ENCODE data around the gene CHD6. TPM values are rescaled to one million over a fixed set of nuclear protein-coding genes. Genes with fewer than 3 reads are reported as not detected.

Gene CHD6
- total RNA-seq, 1 experiment from 2014 or later = 51.1 TPM

- H3K4me3 ChIP-seq = no peak overlapping the region
- peaks cover 88% of the 10 kb centered on the region for H3K79me2 ChIP-seq (ENCODE audit: low read depth)
- no peak overlapping the region for H3K27ac ChIP-seq
- no peaks in the 10 kb centered on the region for H3K9me2 ChIP-seq (ENCODE audit: insufficient read depth)
- H3K4me2 ChIP-seq = no peak overlapping the region
- DNase-seq = no peak
- no peak overlapping the region for H2AFZ ChIP-seq
- H3K27me3 ChIP-seq (ENCODE audit: insufficient read depth, low read depth) = no peaks in the 10 kb centered on the region
- ChIA-PET CTCF (no interaction called here), POLR2A (ENCODE audit: unreplicated experiment) (no interaction called here)
- peaks cover 41% of the 10 kb centered on the region for H4K20me1 ChIP-seq (ENCODE audit: insufficient read depth)
- no peaks in the 10 kb centered on the region for H3K4me1 ChIP-seq (replicated peaks; ENCODE audit: insufficient read depth)
- intact Hi-C loops (cut with micrococcal nuclease; ENCODE audit: unreplicated experiment) = no loop called here
- no peaks in the 10 kb centered on the region for H3K36me3 ChIP-seq (ENCODE audit: low read depth)
- no TSS peak for BruUV-seq (replicated peaks)
- no peaks in the 10 kb centered on the region for H3F3A ChIP-seq (ENCODE audit: insufficient read depth, low read depth)
- no peak for TF ChIP-seq EZH2 (IDR thresholded peaks at IDR 0.05; ENCODE audit: low read depth)
- no peaks in the 10 kb centered on the region for H3K9me3 ChIP-seq (ENCODE audit: insufficient read depth, low read depth)
Measured at GRCh38 chr20:41577129-41578009, 40.8 kb downstream of the CHD6 start.

DNA sequence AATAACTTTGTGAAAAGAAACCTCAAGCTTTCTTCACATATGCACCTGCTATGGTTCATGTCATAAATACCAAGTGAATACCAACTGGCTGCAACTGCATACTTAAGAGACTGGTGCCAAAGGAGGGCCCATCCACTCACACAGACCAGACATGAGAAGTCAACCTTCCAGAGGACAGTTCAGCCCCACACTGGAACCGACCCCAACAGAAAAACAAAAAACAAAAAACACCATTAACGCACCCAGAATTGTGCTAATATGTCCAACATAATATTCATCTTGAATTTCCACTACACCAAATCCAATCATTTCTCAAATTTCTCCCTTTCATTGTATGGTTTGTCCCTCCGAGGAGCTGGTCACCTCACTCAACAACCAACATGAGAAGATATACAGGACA lies 42.8 kb downstream of the CHD6 start:
- Histone ChIP-seq H3K4me1 (replicated peaks; ENCODE audit: insufficient read depth) (no peaks in the 10 kb centered on the region), H4K20me1 (ENCODE audit: insufficient read depth) (peaks cover 38% of the 10 kb centered on the region), H3K36me3 (ENCODE audit: low read depth) (no peaks in the 10 kb centered on the region), H3K9me3 (ENCODE audit: insufficient read depth, low read depth) (no peaks in the 10 kb centered on the region), H3K79me2 (ENCODE audit: low read depth) (peaks cover 91% of the 10 kb centered on the region), H2AFZ (no peak overlapping the region), H3F3A (ENCODE audit: insufficient read depth, low read depth) (no peaks in the 10 kb centered on the region), H3K27ac (no peak overlapping the region), H3K4me2 (no peak overlapping the region), H3K27me3 (ENCODE audit: insufficient read depth, low read depth) (no peaks in the 10 kb centered on the region), H3K4me3 (no peak overlapping the region), H3K9me2 (ENCODE audit: insufficient read depth) (no peaks in the 10 kb centered on the region)
- DNase-seq = no peak
- no TSS peak for BruUV-seq (replicated peaks)
- TF ChIP-seq EZH2 (IDR thresholded peaks at IDR 0.05; ENCODE audit: low read depth) (no peak), CTCF (conservative IDR thresholded peaks at IDR 0.05) (no peak)
- ChIA-PET POLR2A (ENCODE audit: unreplicated experiment) (no interaction called here), CTCF (no interaction called here)
- intact Hi-C loops (cut with micrococcal nuclease; ENCODE audit: unreplicated experiment) = no loop called here

DNA sequence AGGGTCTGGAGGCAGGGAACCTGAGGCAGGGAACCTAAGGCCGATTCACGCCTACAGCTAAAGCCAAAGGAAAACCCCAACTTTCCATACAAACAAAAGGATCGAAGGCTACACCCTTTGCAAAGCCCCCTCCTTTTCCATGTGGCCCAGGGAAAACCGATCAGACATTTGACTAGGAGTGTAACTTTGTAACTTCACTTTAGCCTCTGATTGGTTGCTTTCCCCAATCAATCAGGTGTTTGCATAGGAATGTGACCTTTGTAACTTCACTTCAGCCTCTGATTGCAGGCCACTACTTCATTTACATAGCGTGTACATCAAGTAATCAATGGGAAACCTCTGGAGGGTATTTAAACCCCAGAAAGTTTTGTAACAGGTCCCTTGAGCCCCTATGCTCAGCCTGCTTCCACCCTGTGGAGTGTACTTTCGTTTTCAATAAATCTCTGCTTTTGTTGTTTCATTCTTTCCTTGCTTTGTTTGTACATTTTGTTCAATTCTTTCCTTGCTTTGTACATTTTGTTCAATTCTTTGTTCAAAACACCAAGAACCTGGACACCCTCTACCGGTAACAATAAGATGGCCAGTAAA lies 43.3 kb downstream of the CHD6 start:
- no peak overlapping the region for H3K27ac ChIP-seq
- H3K4me3 ChIP-seq = no peak overlapping the region
- CTCF ChIA-PET = no interaction called here
- H2AFZ ChIP-seq = no peak overlapping the region
- peaks cover 39% of the 10 kb centered on the region for H4K20me1 ChIP-seq (ENCODE audit: insufficient read depth)
- TF ChIP-seq EZH2 (IDR thresholded peaks at IDR 0.05; ENCODE audit: low read depth) = no peak
- no peak for TF ChIP-seq CTCF (conservative IDR thresholded peaks at IDR 0.05)
- no peaks in the 10 kb centered on the region for H3K36me3 ChIP-seq (ENCODE audit: low read depth)
- intact Hi-C loops (cut with micrococcal nuclease; ENCODE audit: unreplicated experiment) = no loop called here
- H3K9me2 ChIP-seq (ENCODE audit: insufficient read depth) = no peaks in the 10 kb centered on the region
- H3K4me1 ChIP-seq (replicated peaks; ENCODE audit: insufficient read depth) = no peaks in the 10 kb centered on the region
- H3K4me2 ChIP-seq = no peak overlapping the region
- POLR2A ChIA-PET (ENCODE audit: unreplicated experiment) = no interaction called here
- no peaks in the 10 kb centered on the region for H3F3A ChIP-seq (ENCODE audit: insufficient read depth, low read depth)
- no peak for DNase-seq
- H3K79me2 ChIP-seq (ENCODE audit: low read depth) = peaks cover 91% of the 10 kb centered on the region
- BruUV-seq (replicated peaks) = no TSS peak
- no peaks in the 10 kb centered on the region for H3K9me3 ChIP-seq (ENCODE audit: insufficient read depth, low read depth)
- H3K27me3 ChIP-seq (ENCODE audit: insufficient read depth, low read depth) = no peaks in the 10 kb centered on the region

Data from PC-9 (cell line).